Stimulated activated CD8-positive, alpha-beta memory T cell treated with anti-CD3 and anti-CD28 coated beads, Interleukin-4, amount 100 ng/mL, for 1 hour (primary cell): ENCODE measurements around the gene GALNT15.

Experiments used
- DNase-seq, 2 donors: peaks; one replicate each; pipeline ENCODE4 v3.0.0-alpha.2; 2020; ENCODE audit warnings: low read depth in 2 of 2, low spot score in 1 of 2

Gene GALNT15

GRCh38 chr3:16186565-16186964 lies 12.1 kb downstream of the GALNT15 start:
- DNase-seq: no peak

GRCh38 chr3:16187213-16187790 lies 12.8 kb downstream of the GALNT15 start:
- DNase-seq: no peak

- DNase-seq: no peak
Measured at GRCh38 chr3:16188071-16188470, 13.6 kb downstream of the GALNT15 start.

GRCh38 chr3:16189201-16189600 lies 14.7 kb downstream of the GALNT15 start:
- DNase-seq: no peak

- no peak for DNase-seq
Measured at GRCh38 chr3:16190704-16191103, 16.2 kb downstream of the GALNT15 start.

GRCh38 chr3:16191591-16191990 lies 17.1 kb downstream of the GALNT15 start:
- no peak for DNase-seq

- no peak for DNase-seq
Measured at GRCh38 chr3:16192176-16192811, 17.8 kb downstream of the GALNT15 start.

- no peak for DNase-seq
Measured at GRCh38 chr3:16198427-16198826, 23.9 kb downstream of the GALNT15 start.

GRCh38 chr3:16199769-16200168 lies 25.3 kb downstream of the GALNT15 start:
- no peak for DNase-seq

GRCh38 chr3:16200411-16200810 lies 25.9 kb downstream of the GALNT15 start:
- DNase-seq: no peak

GRCh38 chr3:16203031-16203430 lies 28.6 kb downstream of the GALNT15 start:
- DNase-seq: no peak

- no peak for DNase-seq
Measured at GRCh38 chr3:16203671-16204629, 29.5 kb downstream of the GALNT15 start.

GRCh38 chr3:16204751-16205150 lies 30.3 kb downstream of the GALNT15 start:
- no peak for DNase-seq

GRCh38 chr3:16205156-16205870 lies 30.8 kb downstream of the GALNT15 start:
- no peak for DNase-seq

GRCh38 chr3:16207031-16207430 lies 32.6 kb downstream of the GALNT15 start:
- DNase-seq: no peak

GRCh38 chr3:16211176-16211904 lies 36.9 kb downstream of the GALNT15 start:
- no peak for DNase-seq

- DNase-seq: no peak
Measured at GRCh38 chr3:16214366-16214765, 39.9 kb downstream of the GALNT15 start.

GRCh38 chr3:16216373-16216935 lies 42.0 kb downstream of the GALNT15 start:
- no peak for DNase-seq

- no peak for DNase-seq
Measured at GRCh38 chr3:16219777-16220176, 45.3 kb downstream of the GALNT15 start.

- DNase-seq: no peak
Measured at GRCh38 chr3:16221990-16222389, 47.5 kb downstream of the GALNT15 start.
